CD4-positive, CD25-positive, alpha-beta regulatory T cell (primary cell): Measurements from ENCODE around the gene MYLK3. TPM values are rescaled to one million over a fixed set of nuclear protein-coding genes. Genes with fewer than 3 reads are reported as not detected.

Experiments used
- ATAC-seq, 2 donors: fragments of 150-1000 bp; cut with Tn5 transposase; one replicate each; pipeline ENCODE4 v1.10.0; 2021; ENCODE audit warnings: low read depth in 2 of 2, moderate number of reproducible peaks in 2 of 2, moderate library complexity in 1 of 2
- DNase-seq, 3 donors: peaks; one replicate each; pipeline versions ENCODE4 v3.0.0 to v3.0.0-alpha.2; 2012 to 2022; ENCODE audit warnings: mixed read lengths in 1 of 3
- H3K27ac ChIP-seq: one replicate; pipeline ENCODE4 v1.7.0; 2013; ENCODE audit warnings: mild to moderate bottlenecking, low read length; ENCODE audit not compliant: insufficient read depth, poor library complexity, severe bottlenecking
- H3K27me3 ChIP-seq: one replicate; pipeline ENCODE4 v1.7.0; 2013; ENCODE audit warnings: low read length; ENCODE audit not compliant: control insufficient read depth, insufficient read depth
- H3K36me3 ChIP-seq: one replicate; pipeline ENCODE4 v1.7.0; 2013; ENCODE audit warnings: mild to moderate bottlenecking, low read length, moderate library complexity; ENCODE audit not compliant: control insufficient read depth, insufficient read depth
- H3K4me1 ChIP-seq: 2 replicates; pipeline ENCODE4 v1.7.0; 2013; ENCODE audit warnings: mild to moderate bottlenecking, low read length; ENCODE audit not compliant: insufficient read depth, control insufficient read depth, poor library complexity, severe bottlenecking
- H3K4me3 ChIP-seq: one replicate; pipeline ENCODE4 v1.7.0; 2013; ENCODE audit warnings: low read depth, mild to moderate bottlenecking, low read length, moderate library complexity
- H3K9me3 ChIP-seq, 2 experiments: 1 replicate in 1 of 2; 2 replicates in 1 of 2; pipeline ENCODE4 v1.7.0; 2013; ENCODE audit warnings: low read length in 2 of 2, mild to moderate bottlenecking in 1 of 2, moderate library complexity in 1 of 2; ENCODE audit not compliant: control insufficient read depth in 2 of 2
- H3K27ac Mint-ChIP-seq, 3 donors: one replicate each; pipeline ENCODE4 v1.8.0; 2020 to 2022; ENCODE audit warnings: mild to moderate bottlenecking in 3 of 3, mixed read lengths in 3 of 3, moderate library complexity in 2 of 3
- H3K27me3 Mint-ChIP-seq: one replicate; pipeline ENCODE4 v1.8.0; 2022; ENCODE audit warnings: mild to moderate bottlenecking, mixed read lengths
- H3K36me3 Mint-ChIP-seq: one replicate; pipeline ENCODE4 v1.8.0; 2020; ENCODE audit warnings: mixed read lengths
- H3K4me1 Mint-ChIP-seq, 4 donors: one replicate each; pipeline ENCODE4 v1.8.0; 2020 to 2022; ENCODE audit warnings: mixed read lengths in 4 of 4, mild to moderate bottlenecking in 1 of 4
- H3K4me3 Mint-ChIP-seq, 4 donors: one replicate each; pipeline ENCODE4 v1.8.0; 2020 to 2022; ENCODE audit warnings: mild to moderate bottlenecking in 4 of 4, mixed read lengths in 4 of 4, moderate library complexity in 3 of 4
- H3K9me3 Mint-ChIP-seq, 7 donors: one replicate each; pipeline ENCODE4 v1.8.0; 2020 to 2022; ENCODE audit warnings: mixed read lengths in 7 of 7, mild to moderate bottlenecking in 3 of 7, moderate library complexity in 2 of 7
- polyA plus RNA-seq, 4 donors: library from polyadenylated mRNA; unstranded; fragments of 300-500 nt; fragmentation: Illumina TruSeq; gene quantifications; one replicate each; pipeline ENCODE4 v1.2.3, GENCODE V29; 2021
- total RNA-seq: library from RNA; stranded (reverse); gene quantifications from one replicate; pipeline ENCODE4 v1.2.3, GENCODE V29; 2022

Gene MYLK3
- total and polyA plus RNA-seq, 5 donors from 2014 or later = not detected

DNA sequence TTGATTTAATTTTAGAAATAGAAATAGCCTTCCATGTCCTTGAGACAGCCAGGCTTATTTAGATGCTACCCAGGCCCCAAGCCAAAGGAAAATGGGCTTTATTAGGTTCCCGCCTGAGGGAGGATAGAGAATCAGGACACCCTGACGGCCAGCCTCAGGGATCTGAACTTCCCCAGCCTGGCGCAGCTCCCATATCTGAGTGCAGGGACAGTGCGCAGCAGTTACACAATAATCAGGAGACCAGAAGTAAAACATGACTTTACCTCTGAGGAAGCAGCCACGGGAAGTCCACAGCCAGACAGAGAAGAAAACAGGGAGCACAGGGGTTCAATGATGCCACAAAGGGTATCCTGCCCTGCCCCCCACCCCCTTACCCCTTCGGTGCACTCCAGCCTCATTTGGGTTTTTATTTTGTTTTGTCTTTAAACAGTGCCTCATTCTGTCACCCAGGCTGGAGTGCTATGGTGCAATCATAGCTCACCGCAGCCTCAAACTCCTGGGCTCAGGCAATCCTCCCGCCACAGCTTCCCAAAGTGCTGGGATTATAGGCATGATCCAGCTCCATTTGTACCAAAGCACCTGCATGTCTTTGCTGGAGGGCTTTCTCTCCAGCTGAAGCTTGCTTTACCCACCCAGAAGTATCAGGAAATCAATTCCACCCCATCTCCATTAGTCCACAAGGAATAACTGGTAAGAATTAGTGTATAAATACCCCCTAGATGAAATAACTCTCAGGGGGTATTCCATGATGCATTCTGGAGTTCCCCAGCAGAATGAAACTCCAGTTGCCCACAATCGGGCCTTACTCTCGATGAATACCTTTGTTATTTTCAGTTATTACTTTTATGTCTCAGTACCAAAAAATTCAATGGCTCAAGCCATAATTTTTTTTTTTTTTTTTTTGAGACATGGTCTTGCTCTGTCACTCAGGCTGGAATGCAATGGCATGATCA is 36.8 kb downstream of the MYLK3 start:
- H3K4me1 Mint-ChIP-seq = no peaks in the 10 kb centered on the region
- H3K36me3 Mint-ChIP-seq = no peaks in the 10 kb centered on the region
- Histone ChIP-seq H3K27me3 (no peaks in the 10 kb centered on the region), H3K27ac (no peak overlapping the region), H3K36me3 (no peaks in the 10 kb centered on the region), H3K4me3 (no peak overlapping the region), H3K9me3 (no peaks in the 10 kb centered on the region), H3K4me1 (no peaks in the 10 kb centered on the region)
- H3K9me3 Mint-ChIP-seq = no peaks in the 10 kb centered on the region
- ATAC-seq (no peak), DNase-seq (no peak)
- H3K4me3 Mint-ChIP-seq = no peak overlapping the region
- H3K27ac Mint-ChIP-seq = no peak overlapping the region
- H3K27me3 Mint-ChIP-seq = peaks cover 4% of the 10 kb centered on the region

DNA sequence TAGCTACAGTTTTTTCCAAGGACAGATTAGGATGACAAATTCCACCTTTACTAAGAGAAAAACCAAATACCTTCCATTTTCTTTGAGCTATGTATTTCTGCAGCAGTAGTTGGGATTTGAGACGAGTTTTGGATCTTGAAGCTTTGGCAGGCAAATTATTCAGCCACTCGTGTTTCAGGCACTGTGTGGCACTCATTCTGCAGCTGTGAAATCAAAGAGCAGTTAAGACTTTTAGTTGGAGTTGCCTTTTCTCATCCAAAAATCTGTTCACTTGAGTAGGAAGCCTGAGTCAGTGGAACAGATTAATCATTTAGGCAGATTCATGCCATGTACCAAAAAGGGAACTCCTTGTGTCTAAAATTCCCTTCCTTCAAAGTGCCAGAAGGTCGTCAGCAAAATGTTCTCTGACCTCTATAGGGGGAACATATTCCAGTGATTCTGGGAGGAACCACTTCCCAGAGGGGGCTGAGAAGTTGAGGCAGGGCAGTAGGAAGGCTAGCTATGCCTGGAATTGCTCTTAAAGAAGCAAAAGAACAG is 38.6 kb downstream of the MYLK3 start:
- no peak for DNase-seq
- no peak overlapping the region for H3K4me3 ChIP-seq
- H3K27ac Mint-ChIP-seq = no peak overlapping the region
- no peaks in the 10 kb centered on the region for H3K4me1 ChIP-seq
- ATAC-seq = no peak
- no peaks in the 10 kb centered on the region for H3K4me1 Mint-ChIP-seq
- no peaks in the 10 kb centered on the region for H3K27me3 ChIP-seq
- no peak overlapping the region for H3K4me3 Mint-ChIP-seq
- no peaks in the 10 kb centered on the region for H3K9me3 ChIP-seq
- H3K9me3 Mint-ChIP-seq = no peaks in the 10 kb centered on the region
- no peak overlapping the region for H3K27ac ChIP-seq
- no peaks in the 10 kb centered on the region for H3K36me3 ChIP-seq
- H3K27me3 Mint-ChIP-seq = peaks cover 4% of the 10 kb centered on the region
- no peaks in the 10 kb centered on the region for H3K36me3 Mint-ChIP-seq

DNA sequence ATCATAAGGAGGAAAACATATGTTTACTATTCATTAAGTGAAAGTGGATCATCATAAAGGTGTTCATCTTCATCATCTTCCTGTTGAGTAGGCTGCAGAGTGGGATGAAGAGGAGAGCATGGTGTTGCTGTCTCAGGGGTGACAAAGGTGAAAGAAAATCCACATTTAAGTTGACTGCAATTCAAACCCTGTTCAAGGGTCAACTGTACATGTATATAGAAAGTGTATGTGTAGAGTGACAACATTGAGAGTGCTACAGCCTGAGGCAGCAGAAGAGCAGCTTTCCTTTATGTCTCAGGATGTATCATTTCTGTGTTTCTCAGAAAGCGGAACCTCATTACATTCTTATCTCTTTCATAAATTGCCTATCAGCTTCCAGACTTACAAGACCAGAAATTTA is 41.5 kb downstream of the MYLK3 start:
- Histone ChIP-seq H3K27me3 (no peaks in the 10 kb centered on the region), H3K4me3 (no peak overlapping the region), H3K36me3 (no peaks in the 10 kb centered on the region), H3K9me3 (no peaks in the 10 kb centered on the region), H3K4me1 (no peaks in the 10 kb centered on the region), H3K27ac (no peak overlapping the region)
- no peak for ATAC-seq
- peaks cover 4% of the 10 kb centered on the region for H3K27me3 Mint-ChIP-seq
- no peaks in the 10 kb centered on the region for H3K4me1 Mint-ChIP-seq
- DNase-seq = no peak
- no peaks in the 10 kb centered on the region for H3K9me3 Mint-ChIP-seq
- no peak overlapping the region for H3K4me3 Mint-ChIP-seq
- H3K27ac Mint-ChIP-seq = no peak overlapping the region
- H3K36me3 Mint-ChIP-seq = no peaks in the 10 kb centered on the region

DNA sequence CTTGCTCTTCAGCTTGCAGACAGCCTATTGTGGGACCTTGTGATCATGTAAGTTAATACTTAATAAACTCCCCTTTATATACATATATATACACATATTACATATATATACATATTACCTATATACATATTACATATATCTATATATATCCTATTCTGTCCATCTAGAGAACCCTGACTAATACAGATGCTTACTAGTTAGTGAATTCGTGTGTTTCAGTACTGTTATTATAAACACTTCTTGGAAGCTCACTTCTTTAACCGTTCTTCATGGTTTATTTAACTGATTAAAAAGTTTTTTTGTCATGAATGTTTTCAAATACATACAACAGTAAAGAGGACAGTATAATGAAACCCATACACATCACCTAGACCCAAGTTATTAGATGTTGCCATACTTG is 46.1 kb downstream of the MYLK3 start:
- Histone ChIP-seq H3K27ac (no peak overlapping the region), H3K4me3 (no peak overlapping the region), H3K9me3 (no peaks in the 10 kb centered on the region), H3K27me3 (no peaks in the 10 kb centered on the region), H3K4me1 (no peaks in the 10 kb centered on the region), H3K36me3 (no peaks in the 10 kb centered on the region)
- Mint-ChIP-seq H3K9me3 (no peaks in the 10 kb centered on the region), H3K27me3 (no peaks in the 10 kb centered on the region), H3K27ac (no peak overlapping the region), H3K4me1 (no peaks in the 10 kb centered on the region), H3K36me3 (peaks cover 2% of the 10 kb centered on the region), H3K4me3 (no peak overlapping the region)
- DNase-seq (no peak), ATAC-seq (no peak)

DNA sequence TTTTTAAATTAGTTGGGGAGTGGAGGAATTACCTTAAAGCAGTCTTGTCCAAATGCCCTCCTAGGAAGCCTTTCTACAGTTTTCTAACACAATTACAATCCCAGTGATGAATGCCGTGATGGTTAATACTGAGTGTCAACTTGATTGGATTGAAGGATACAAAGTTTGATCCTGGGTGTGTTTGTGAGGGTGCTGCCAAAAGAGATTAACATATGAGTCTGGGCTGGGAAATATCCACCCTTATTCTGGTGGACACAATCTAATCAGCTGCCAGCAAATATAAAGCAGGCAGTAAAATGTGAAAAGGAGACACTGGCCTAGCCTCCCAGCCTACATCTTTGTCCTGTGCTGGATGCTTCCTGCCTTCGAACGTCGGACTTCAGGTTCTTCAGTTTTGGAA is 46.5 kb downstream of the MYLK3 start:
- Mint-ChIP-seq H3K36me3 (peaks cover 4% of the 10 kb centered on the region), H3K27me3 (no peaks in the 10 kb centered on the region), H3K4me1 (no peaks in the 10 kb centered on the region), H3K27ac (no peak overlapping the region), H3K4me3 (no peak overlapping the region), H3K9me3 (no peaks in the 10 kb centered on the region)
- Histone ChIP-seq H3K27ac (no peak overlapping the region), H3K27me3 (no peaks in the 10 kb centered on the region), H3K9me3 (no peaks in the 10 kb centered on the region), H3K4me3 (no peak overlapping the region), H3K36me3 (no peaks in the 10 kb centered on the region), H3K4me1 (no peaks in the 10 kb centered on the region)
- DNase-seq = no peak
- no peak for ATAC-seq

DNA sequence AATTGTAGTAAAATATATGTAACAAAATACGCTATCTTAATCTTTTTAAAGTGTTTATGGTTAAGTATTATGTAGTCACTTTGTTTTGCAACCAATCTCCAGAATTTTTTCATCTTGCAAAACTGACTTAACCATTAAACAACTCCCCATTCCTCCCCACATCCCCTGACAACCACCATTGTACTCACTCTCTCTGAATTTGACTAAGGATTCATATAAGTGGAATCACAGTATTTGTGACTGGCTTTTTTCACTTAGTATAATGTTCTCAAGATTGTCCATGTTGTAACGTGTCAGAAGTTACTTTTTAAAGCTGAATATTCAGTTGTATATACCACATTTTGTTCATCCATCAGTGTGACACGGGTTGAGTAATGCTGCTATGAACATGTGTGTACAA is 48.1 kb downstream of the MYLK3 start:
- Mint-ChIP-seq H3K36me3 (peaks cover 4% of the 10 kb centered on the region), H3K27me3 (no peaks in the 10 kb centered on the region), H3K4me1 (no peaks in the 10 kb centered on the region), H3K9me3 (no peaks in the 10 kb centered on the region), H3K4me3 (no peak overlapping the region), H3K27ac (no peak overlapping the region)
- H3K27ac ChIP-seq = no peak overlapping the region
- DNase-seq (no peak), ATAC-seq (no peak)
- no peak overlapping the region for H3K4me3 ChIP-seq
- H3K4me1 ChIP-seq = no peaks in the 10 kb centered on the region
- H3K36me3 ChIP-seq = no peaks in the 10 kb centered on the region
- H3K27me3 ChIP-seq = no peaks in the 10 kb centered on the region
- H3K9me3 ChIP-seq = no peaks in the 10 kb centered on the region

DNA sequence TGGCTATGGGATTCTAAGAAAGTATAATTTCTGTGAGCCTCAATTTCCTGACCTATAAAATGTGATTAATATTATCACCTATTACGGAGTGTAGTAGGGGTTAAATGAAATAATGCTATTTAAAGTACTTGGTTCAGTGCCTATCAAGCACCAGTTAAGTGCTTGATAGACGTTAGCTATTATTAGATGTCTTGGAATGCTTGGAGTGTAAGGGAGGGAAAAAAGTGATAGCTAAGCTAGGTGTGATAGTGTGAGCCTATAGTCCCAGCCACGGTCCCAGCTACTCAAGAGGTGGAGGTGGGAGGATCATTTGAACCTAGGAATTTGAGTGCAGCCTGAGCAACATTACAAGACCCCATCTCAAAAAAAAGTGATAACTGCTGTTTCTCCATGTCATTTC is 51.2 kb downstream of the MYLK3 start:
- peaks cover 0 to 4% (median 0%) of the 10 kb centered on the region in 4 donors for H3K4me1 Mint-ChIP-seq
- no peaks in the 10 kb centered on the region for H3K4me1 ChIP-seq
- no peaks in the 10 kb centered on the region for H3K36me3 ChIP-seq
- H3K27ac Mint-ChIP-seq = peak overlapping the region in 1 of 3 donors; percentile 16
- H3K4me3 ChIP-seq = no peak overlapping the region
- H3K27me3 Mint-ChIP-seq = no peaks in the 10 kb centered on the region
- no peaks in the 10 kb centered on the region for H3K27me3 ChIP-seq
- no peaks in the 10 kb centered on the region for H3K9me3 ChIP-seq
- H3K9me3 Mint-ChIP-seq = no peaks in the 10 kb centered on the region
- H3K27ac ChIP-seq = no peak overlapping the region
- ATAC-seq (no peak), DNase-seq (no peak)
- H3K36me3 Mint-ChIP-seq = peaks cover 8% of the 10 kb centered on the region
- no peak overlapping the region for H3K4me3 Mint-ChIP-seq

DNA sequence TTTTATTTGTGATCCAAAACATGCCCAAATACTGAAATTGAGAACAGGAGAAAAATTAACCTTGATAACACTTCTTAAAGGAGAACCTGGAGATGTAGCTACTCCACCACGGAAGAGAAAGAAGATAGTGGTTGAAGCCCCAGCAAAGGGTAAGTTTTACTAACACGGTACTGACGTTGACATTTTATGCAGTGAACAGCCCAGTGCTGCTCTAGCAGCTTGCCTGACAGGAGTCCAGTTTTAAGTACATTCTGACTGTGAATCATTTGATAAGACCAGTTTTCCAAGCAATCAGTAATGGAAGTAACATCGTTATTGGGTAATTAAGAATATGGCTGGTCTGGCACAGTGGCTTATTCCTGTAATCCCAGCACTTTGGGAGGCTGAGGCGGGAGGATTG is 52.2 kb downstream of the MYLK3 start:
- ATAC-seq (no peak), DNase-seq (no peak)
- H3K4me1 ChIP-seq = peaks cover under 1% of the 10 kb centered on the region
- H3K36me3 ChIP-seq = no peaks in the 10 kb centered on the region
- no peaks in the 10 kb centered on the region for H3K9me3 ChIP-seq
- Mint-ChIP-seq H3K27ac (no peak overlapping the region), H3K36me3 (peaks cover 8% of the 10 kb centered on the region), H3K9me3 (no peaks in the 10 kb centered on the region), H3K4me1 (peaks cover 0 to 5% (median 3%) of the 10 kb centered on the region in 4 donors), H3K4me3 (no peak overlapping the region), H3K27me3 (no peaks in the 10 kb centered on the region)
- no peaks in the 10 kb centered on the region for H3K27me3 ChIP-seq
- no peak overlapping the region for H3K27ac ChIP-seq
- no peak overlapping the region for H3K4me3 ChIP-seq
